GM19455 (cell line): Measurements from ENCODE around the gene RUBCN.

Experiments used
- ATAC-seq: cut with Tn5 transposase; IDR thresholded peaks from one replicate; pipeline ENCODE4 v1.9.1; 2021; ENCODE audit not compliant: unreplicated experiment

Gene RUBCN

GRCh38 chr3:197736491-197737318 lies at the start of gene RUBCN:
TSS of gene RUBCN (minus strand) at chr3:197736904. CDS start at chr3:197736719, 185 bp downstream.
- ATAC-seq = peak; percentile 75

- ATAC-seq = no peak
Observed at GRCh38 chr3:197784019-197784585, 47.4 kb upstream of the RUBCN start.

GRCh38 chr3:197782230-197782629 lies 45.5 kb upstream of the RUBCN start:
- no peak for ATAC-seq

GRCh38 chr3:197775317-197775716 lies 38.6 kb upstream of the RUBCN start:
- no peak for ATAC-seq

- no peak for ATAC-seq
Observed at GRCh38 chr3:197761784-197762183, 25.1 kb upstream of the RUBCN start.

GRCh38 chr3:197758512-197758911 lies 21.8 kb upstream of the RUBCN start:
- ATAC-seq = no peak

DNA sequence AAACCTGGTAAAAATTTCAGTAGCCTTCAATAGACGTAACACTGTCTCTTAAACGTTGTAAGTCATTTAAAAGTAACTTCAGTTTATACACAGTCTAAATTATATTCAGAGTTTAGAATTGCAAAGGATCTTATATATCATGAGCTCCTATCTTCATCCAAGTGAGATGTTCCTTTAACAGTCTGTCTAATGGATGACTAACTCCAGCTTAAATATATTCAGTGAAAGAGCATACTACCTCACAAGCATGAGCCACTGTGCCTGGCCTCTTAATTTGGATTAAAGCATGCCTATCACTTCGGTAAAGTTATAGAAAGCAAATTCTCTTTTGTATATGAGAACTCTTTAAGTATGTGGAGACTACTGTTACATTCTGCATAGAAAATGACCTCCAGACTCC lies 20.0 kb upstream of the RUBCN start:
- no peak for ATAC-seq

DNA sequence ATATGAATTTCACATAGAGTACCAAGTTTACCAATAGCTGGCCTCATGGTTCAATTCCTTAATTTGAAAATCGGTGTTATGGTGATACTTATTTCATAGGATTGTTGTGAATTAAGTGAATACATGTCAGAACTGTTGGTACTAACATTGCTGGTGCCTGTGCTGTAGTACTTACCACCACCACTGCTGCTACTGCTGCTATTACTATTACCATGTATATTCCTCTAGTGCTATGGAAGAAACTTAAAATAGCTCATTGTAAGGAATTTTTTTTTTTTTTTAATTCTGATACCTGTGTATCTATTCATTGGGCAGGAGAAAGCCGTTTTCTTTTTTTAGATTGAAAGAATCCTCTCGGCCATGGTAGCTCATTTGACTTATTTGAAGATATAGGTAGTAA lies 16.6 kb upstream of the RUBCN start:
- no peak for ATAC-seq

GRCh38 chr3:197752107-197752506 lies 15.4 kb upstream of the RUBCN start:
- no peak for ATAC-seq

GRCh38 chr3:197750858-197751737 lies 14.4 kb upstream of the RUBCN start:
- ATAC-seq = no peak

- peak; percentile 43 for ATAC-seq
Observed at GRCh38 chr3:197750396-197750831, 13.7 kb upstream of the RUBCN start.

DNA sequence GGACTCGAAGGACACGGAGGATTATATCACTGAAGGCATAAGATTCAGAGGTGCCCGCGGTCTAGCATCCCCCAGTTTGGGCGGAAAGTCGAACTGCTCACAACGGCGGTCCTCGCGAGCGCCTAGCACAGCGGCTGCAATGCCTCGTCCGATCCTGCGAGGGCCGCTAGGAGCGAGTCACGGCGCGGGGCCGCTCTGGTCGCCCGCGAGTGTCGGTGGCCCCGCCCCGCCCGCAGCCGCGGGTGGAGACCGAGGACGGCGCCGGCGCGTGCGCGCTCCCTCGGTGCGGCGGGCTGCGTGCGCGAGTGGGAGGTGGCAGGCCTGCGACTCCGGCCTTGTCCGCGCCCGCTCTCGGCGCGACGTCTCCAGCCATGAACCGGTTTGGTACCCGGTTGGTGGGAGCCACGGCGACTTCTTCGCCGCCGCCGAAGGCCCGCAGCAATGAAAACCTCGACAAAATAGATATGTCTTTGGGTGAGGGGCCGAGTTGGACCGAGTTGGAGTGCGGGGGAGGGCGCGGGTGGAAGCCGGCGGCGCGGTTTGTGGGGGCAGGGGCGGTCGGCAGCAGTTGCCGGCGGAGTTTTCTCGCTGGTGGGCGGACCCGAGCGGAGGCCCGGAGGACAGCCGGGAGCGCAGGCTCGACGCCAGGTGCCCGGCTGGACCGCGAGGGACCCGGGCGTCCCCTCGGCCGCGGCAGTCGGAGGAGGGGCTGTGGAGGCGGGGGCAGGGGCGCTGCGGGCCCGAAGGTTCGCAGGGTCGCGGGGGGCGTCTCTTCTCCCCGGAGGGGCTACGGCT lies 13.1 kb upstream of the RUBCN start, which contains the start of gene FYTTD1:
Gene FYTTD1, plus strand, starts transcription at position 283 of the 795 bp plus-strand sequence. Its CDS starts 89 bp downstream, at position 372.
- peak; percentile 73 for ATAC-seq

- peak; percentile 33 for ATAC-seq
Observed at GRCh38 chr3:197749315-197749600, 12.6 kb upstream of the RUBCN start.

- ATAC-seq = no peak
Observed at GRCh38 chr3:197748597-197749314, 12.1 kb upstream of the RUBCN start.

DNA sequence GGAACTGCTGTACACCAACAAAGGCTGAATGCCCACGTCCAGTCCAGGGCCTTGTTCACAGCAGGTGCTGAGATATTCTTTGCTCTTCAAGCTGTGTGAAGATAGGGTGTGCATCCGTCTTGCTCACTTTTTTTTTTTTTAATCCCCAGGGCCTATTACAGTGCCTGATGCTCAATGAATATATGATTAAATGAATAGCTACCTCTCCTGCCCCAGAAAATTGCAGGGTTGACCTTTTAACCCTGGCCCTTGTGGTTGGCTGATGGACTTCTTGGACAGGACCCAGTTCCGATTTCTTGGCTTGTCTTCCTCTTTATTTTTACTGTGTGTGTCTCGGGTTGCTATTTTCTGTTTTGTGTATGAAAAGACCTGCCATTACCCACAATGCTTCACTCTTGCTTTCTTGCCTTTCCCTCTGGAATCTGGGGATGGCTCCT lies 10.1 kb upstream of the RUBCN start:
- no peak for ATAC-seq

- ATAC-seq = no peak
Observed at GRCh38 chr3:197746209-197746608, 9.5 kb upstream of the RUBCN start.

- no peak for ATAC-seq
Observed at GRCh38 chr3:197742787-197743186, 6.1 kb upstream of the RUBCN start.

DNA sequence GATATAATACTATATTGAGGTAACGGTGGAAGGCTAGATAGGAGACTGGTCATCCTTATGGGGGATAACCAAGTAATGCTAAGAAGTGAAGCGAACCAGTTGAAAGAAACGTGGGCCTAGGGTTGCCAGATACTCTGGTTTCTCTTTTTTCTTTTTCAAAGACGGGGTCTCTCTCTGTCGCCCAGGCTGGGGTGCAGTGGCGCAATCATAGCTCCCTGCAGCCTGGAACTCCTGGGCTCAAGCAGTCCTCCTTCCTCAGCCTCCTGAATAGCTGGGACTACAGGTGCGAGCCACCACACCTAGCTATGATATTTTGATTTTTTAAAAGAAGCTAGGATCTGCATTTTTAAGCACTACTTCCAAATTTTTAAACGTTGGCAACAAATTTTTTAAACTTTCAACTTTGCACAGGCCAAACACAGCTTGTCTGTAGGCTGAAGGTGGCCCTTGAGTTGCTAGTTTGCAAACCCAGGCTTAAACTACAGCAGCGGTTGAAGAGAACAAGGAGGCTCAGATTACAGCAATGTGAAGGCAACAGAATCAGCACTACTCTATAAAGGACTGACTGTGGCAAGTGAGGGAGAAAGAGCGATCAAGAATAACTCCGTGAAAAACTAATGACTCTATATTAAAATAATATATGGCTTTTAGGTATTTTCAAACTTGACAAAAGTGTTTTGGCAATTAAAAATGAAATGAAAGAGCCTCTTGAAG lies 1.2 kb upstream of the RUBCN start:
- no peak for ATAC-seq

GRCh38 chr3:197737319-197737649 lies 580 bp upstream of the RUBCN start:
- ATAC-seq = no peak
